H1 (cell line): Measurements from ENCODE around the gene RBP3. TPM values are rescaled to one million over a fixed set of nuclear protein-coding genes. Genes with fewer than 3 reads are reported as not detected.

Experiments used
- BRCA1 ChIP-seq: IDR thresholded peaks from 2 replicates; pipeline ENCODE4 v1.6.1; 2012; ENCODE audit warnings: low read depth, low read length, improper control_type of control experiment
- EZH2 ChIP-seq: fragments of 200-600 bp; sonication (generic); IDR thresholded peaks from 2 replicates; pipeline ENCODE4 v1.7.1; 2012; ENCODE audit warnings: low read depth, mild to moderate bottlenecking, moderate library complexity, low read length, inconsistent platforms; ENCODE audit not compliant: severe bottlenecking
- HDAC2 ChIP-seq, 2 experiments: fragments of 300-600 bp in 1 of 2; sonication (generic) in 1 of 2; IDR thresholded peaks; 2 replicates each; pipeline ENCODE4 v1.6.1; 2011 to 2012; ENCODE audit warnings: low read depth in 2 of 2, low read length in 2 of 2, mild to moderate bottlenecking in 2 of 2, moderate library complexity in 2 of 2, borderline replicate concordance in 1 of 2, inconsistent platforms in 1 of 2
- KDM1A ChIP-seq: fragments of 200-600, 300-600 bp; sonication (generic); IDR thresholded peaks from 2 replicates; pipeline ENCODE4 v1.7.1; 2016; ENCODE audit warnings: mild to moderate bottlenecking, low read length, borderline replicate concordance
- SP4 ChIP-seq: IDR thresholded peaks from 2 replicates; pipeline ENCODE4 v1.6.1; 2012; ENCODE audit warnings: low read length, inconsistent platforms
- polyA plus RNA-seq, 7 experiments: library from polyadenylated mRNA; depleted of rRNA in 3 of 7; stranded (reverse) in 5 of 7; unstranded in 2 of 7; fragments of >200 nt in 5 of 7; fragments of 200-250 nt in 2 of 7; gene quantifications; 1 replicate in 5 of 7; 2 replicates in 1 of 7; 4 replicates in 1 of 7; pipeline versions ENCODE4 v1.2.1 to v1.2.3, GENCODE V29; 2011 to 2013; ENCODE audit warnings: missing spikeins in 2 of 7, mixed read lengths in 2 of 7
- total RNA-seq: library from RNA; stranded (reverse); fragmentation: NEBNext Ultra II Directional; extraction: Animal tissue kit (Norgen Biotek cat#: 25700); gene quantifications from 2 replicates; pipeline ENCODE4 v1.2.1, GENCODE V29; 2021
- TF ChIP-seq, protein P1 (sequence below): fragments of 300-600 bp; sonication (generic); IDR thresholded peaks from 2 replicates; pipeline ENCODE4 v1.7.1; 2012; ENCODE audit warnings: low read length, moderate library complexity, mild to moderate bottlenecking, inconsistent platforms; ENCODE audit not compliant: insufficient replicate concordance

The RBP3 gene
- total and polyA plus RNA-seq, 2 of the 8 experiments (the other 6 are each of a cell fraction or from before 2014, with no cell fraction given) = not detected

DNA sequence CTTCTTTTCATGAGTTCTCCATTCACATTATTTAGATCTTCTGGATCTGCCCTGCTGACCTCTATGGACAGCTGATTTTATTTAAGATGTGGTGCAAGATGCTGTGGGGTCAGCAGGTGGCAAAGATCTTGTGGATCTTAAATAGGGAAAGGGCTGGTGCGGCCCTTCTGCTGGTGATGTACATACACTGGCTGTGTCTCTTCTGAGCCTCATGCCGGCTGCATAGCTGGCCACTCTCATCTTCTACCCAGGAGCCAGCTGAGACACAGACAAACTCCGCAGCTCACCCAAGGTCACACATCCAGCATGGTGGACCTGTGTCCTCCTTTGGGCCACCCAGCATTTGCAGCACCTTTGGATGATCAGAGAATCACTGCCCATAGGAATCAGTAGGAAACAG lies 9.7 kb downstream of the RBP3 start (continued):
- TF ChIP-seq BRCA1 = no peak
- no peak for TF ChIP-seq EZH2
- no peak for TF ChIP-seq SP4
- TF ChIP-seq HDAC2 (IDR thresholded peaks at IDR 0.05; ENCODE audit: borderline replicate concordance in 1 of 2, low read depth in 2 of 2, low read length in 2 of 2) = no peak
- TF ChIP-seq KDM1A = no peak
- TF ChIP-seq, protein P1, sequence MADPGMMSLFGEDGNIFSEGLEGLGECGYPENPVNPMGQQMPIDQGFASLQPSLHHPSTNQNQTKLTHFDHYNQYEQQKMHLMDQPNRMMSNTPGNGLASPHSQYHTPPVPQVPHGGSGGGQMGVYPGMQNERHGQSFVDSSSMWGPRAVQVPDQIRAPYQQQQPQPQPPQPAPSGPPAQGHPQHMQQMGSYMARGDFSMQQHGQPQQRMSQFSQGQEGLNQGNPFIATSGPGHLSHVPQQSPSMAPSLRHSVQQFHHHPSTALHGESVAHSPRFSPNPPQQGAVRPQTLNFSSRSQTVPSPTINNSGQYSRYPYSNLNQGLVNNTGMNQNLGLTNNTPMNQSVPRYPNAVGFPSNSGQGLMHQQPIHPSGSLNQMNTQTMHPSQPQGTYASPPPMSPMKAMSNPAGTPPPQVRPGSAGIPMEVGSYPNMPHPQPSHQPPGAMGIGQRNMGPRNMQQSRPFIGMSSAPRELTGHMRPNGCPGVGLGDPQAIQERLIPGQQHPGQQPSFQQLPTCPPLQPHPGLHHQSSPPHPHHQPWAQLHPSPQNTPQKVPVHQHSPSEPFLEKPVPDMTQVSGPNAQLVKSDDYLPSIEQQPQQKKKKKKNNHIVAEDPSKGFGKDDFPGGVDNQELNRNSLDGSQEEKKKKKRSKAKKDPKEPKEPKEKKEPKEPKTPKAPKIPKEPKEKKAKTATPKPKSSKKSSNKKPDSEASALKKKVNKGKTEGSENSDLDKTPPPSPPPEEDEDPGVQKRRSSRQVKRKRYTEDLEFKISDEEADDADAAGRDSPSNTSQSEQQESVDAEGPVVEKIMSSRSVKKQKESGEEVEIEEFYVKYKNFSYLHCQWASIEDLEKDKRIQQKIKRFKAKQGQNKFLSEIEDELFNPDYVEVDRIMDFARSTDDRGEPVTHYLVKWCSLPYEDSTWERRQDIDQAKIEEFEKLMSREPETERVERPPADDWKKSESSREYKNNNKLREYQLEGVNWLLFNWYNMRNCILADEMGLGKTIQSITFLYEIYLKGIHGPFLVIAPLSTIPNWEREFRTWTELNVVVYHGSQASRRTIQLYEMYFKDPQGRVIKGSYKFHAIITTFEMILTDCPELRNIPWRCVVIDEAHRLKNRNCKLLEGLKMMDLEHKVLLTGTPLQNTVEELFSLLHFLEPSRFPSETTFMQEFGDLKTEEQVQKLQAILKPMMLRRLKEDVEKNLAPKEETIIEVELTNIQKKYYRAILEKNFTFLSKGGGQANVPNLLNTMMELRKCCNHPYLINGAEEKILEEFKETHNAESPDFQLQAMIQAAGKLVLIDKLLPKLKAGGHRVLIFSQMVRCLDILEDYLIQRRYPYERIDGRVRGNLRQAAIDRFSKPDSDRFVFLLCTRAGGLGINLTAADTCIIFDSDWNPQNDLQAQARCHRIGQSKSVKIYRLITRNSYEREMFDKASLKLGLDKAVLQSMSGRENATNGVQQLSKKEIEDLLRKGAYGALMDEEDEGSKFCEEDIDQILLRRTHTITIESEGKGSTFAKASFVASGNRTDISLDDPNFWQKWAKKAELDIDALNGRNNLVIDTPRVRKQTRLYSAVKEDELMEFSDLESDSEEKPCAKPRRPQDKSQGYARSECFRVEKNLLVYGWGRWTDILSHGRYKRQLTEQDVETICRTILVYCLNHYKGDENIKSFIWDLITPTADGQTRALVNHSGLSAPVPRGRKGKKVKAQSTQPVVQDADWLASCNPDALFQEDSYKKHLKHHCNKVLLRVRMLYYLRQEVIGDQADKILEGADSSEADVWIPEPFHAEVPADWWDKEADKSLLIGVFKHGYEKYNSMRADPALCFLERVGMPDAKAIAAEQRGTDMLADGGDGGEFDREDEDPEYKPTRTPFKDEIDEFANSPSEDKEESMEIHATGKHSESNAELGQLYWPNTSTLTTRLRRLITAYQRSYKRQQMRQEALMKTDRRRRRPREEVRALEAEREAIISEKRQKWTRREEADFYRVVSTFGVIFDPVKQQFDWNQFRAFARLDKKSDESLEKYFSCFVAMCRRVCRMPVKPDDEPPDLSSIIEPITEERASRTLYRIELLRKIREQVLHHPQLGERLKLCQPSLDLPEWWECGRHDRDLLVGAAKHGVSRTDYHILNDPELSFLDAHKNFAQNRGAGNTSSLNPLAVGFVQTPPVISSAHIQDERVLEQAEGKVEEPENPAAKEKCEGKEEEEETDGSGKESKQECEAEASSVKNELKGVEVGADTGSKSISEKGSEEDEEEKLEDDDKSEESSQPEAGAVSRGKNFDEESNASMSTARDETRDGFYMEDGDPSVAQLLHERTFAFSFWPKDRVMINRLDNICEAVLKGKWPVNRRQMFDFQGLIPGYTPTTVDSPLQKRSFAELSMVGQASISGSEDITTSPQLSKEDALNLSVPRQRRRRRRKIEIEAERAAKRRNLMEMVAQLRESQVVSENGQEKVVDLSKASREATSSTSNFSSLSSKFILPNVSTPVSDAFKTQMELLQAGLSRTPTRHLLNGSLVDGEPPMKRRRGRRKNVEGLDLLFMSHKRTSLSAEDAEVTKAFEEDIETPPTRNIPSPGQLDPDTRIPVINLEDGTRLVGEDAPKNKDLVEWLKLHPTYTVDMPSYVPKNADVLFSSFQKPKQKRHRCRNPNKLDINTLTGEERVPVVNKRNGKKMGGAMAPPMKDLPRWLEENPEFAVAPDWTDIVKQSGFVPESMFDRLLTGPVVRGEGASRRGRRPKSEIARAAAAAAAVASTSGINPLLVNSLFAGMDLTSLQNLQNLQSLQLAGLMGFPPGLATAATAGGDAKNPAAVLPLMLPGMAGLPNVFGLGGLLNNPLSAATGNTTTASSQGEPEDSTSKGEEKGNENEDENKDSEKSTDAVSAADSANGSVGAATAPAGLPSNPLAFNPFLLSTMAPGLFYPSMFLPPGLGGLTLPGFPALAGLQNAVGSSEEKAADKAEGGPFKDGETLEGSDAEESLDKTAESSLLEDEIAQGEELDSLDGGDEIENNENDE = no peak
- TF ChIP-seq, all 59 proteins: peak for 0
